Gastroesophageal sphincter (tissue), 4 donors: ENCODE results near the gene PRIM2. TPM values are rescaled to one million over a fixed set of nuclear protein-coding genes. Genes with fewer than 3 reads are reported as not detected.
"Not testable (repeated sequence)": the region's sequence is repeated elsewhere in the genome, so short reads cannot be mapped to it uniquely, and the experiment has no call there.

Experiments used
- ATAC-seq: fragments of 150-250 bp; one replicate; pipeline ENCODE4 v1.9.1; 2016; ENCODE audit warnings: mild to moderate bottlenecking, moderate library complexity
- H3K27ac ChIP-seq, 4 donors: fragments of 200-600 bp; sonication (generic) in 3 of 4; 1 replicate in 3 of 4; 2 replicates in 1 of 4; pipeline ENCODE4 v1.5.1; 2016 to 2019
- H3K27me3 ChIP-seq: fragments of 200-600 bp; sonication (generic); one replicate; pipeline ENCODE4 v1.5.1; 2019
- H3K36me3 ChIP-seq, 2 donors: fragments of 200-600 bp; sonication (generic); one replicate each; pipeline ENCODE4 v1.5.1; 2019; ENCODE audit warnings: control low read depth in 1 of 2
- H3K4me1 ChIP-seq, 3 donors: fragments of 200-600 bp; sonication (generic); 1 replicate in 2 of 3; 2 replicates in 1 of 3; pipeline ENCODE4 v1.5.1; 2016 to 2019; ENCODE audit warnings: control low read depth in 2 of 3
- H3K4me3 ChIP-seq, 2 donors: fragments of 200-600 bp; sonication (generic); one replicate each; pipeline ENCODE4 v1.5.1; 2019; ENCODE audit warnings: mild to moderate bottlenecking in 1 of 2, moderate library complexity in 1 of 2
- H3K9me3 ChIP-seq, 3 donors: fragments of 200-600 bp; sonication (generic); one replicate each; pipeline ENCODE4 v1.5.1; 2017 to 2019; ENCODE audit warnings: control low read depth in 2 of 3
- CTCF ChIP-seq, 4 experiments: fragments of 200-600 bp in 2 of 4; fragments of 450-650 bp in 2 of 4; sonication (generic) in 1 of 4; IDR thresholded peaks; one replicate each; pipeline ENCODE4 v1.5.1; 2017 to 2019; ENCODE audit warnings: antibody characterized with exemption in 4 of 4, mild to moderate bottlenecking in 2 of 4, moderate library complexity in 2 of 4
- EP300 ChIP-seq: sonication (generic); formaldehyde crosslinking; IDR thresholded peaks from one replicate; pipeline ENCODE4 v1.6.1; 2017; ENCODE audit warnings: antibody characterized with exemption, mild to moderate bottlenecking
- POLR2A ChIP-seq, 2 donors: fragments of 450-650 bp; IDR thresholded peaks; one replicate each; pipeline ENCODE4 v1.6.1; 2017; ENCODE audit warnings: antibody characterized with exemption in 2 of 2, mild to moderate bottlenecking in 2 of 2, moderate library complexity in 1 of 2
- POLR2AphosphoS5 ChIP-seq: sonication (generic); formaldehyde crosslinking; IDR thresholded peaks from one replicate; pipeline ENCODE4 v1.6.1; 2017; ENCODE audit warnings: antibody characterized with exemption
- WGBS, 2 donors: methylation state at CpG; one replicate each; pipeline ENCODE4 v1.1.5; 2018; ENCODE audit warnings: low coverage in 1 of 2; 5-methylcytosine and 5-hydroxymethylcytosine counted together
- total RNA-seq, 4 donors: library from RNA; depleted of rRNA; stranded (reverse); fragments of >200 nt; gene quantifications; one replicate each; pipeline ENCODE4 v1.1.0, GENCODE V29; 2016

PRIM2 gene
- total RNA-seq, 4 donors from 2014 or later = 8.1 to 11.2 (median 9.0) TPM

GRCh38 chr6:57365076-57365583 lies 47.7 kb downstream of the PRIM2 start:
- not testable (repeated sequence) for H3K36me3 ChIP-seq, H3K9me3 ChIP-seq, H3K27me3 ChIP-seq, H3K4me3 ChIP-seq, H3K4me1 ChIP-seq, H3K27ac ChIP-seq, ATAC-seq
- 92% methylated on average over 2 of the region's 2 CpGs; no CpG with 5 or more reads in 1 of the 2 donors for WGBS, 2 donors

- not testable (repeated sequence) for H3K27me3 ChIP-seq, H3K4me1 ChIP-seq, H3K36me3 ChIP-seq, H3K27ac ChIP-seq, ATAC-seq, H3K9me3 ChIP-seq, H3K4me3 ChIP-seq
- WGBS, 2 donors = 82 to 90% methylated on average over 1 to 3 of the region's 4 CpGs
These were observed 51.7 kb downstream of the PRIM2 start for GRCh38 chr6:57368965-57369731.

GRCh38 chr6:57371779-57372178 lies 54.3 kb downstream of the PRIM2 start:
- not testable (repeated sequence) for H3K36me3 ChIP-seq, H3K27ac ChIP-seq, ATAC-seq, H3K4me3 ChIP-seq, H3K4me1 ChIP-seq, H3K9me3 ChIP-seq, H3K27me3 ChIP-seq
- 67 to 88% methylated on average over 1 of the region's 1 CpG for WGBS, 2 donors

GRCh38 chr6:57374764-57375163 lies 57.3 kb downstream of the PRIM2 start:
- ATAC-seq, H3K36me3 ChIP-seq, H3K4me3 ChIP-seq, H3K27ac ChIP-seq, H3K4me1 ChIP-seq, H3K9me3 ChIP-seq, H3K27me3 ChIP-seq: not testable (repeated sequence)
- WGBS, 2 donors = 100% methylated on average over 1 of the region's 4 CpGs; no CpG with 5 or more reads in 1 of the 2 donors

GRCh38 chr6:57376083-57376482 lies 58.7 kb downstream of the PRIM2 start:
- ATAC-seq, H3K9me3 ChIP-seq, H3K36me3 ChIP-seq, H3K4me3 ChIP-seq, H3K4me1 ChIP-seq, H3K27me3 ChIP-seq, H3K27ac ChIP-seq: not testable (repeated sequence)
- 92 to 96% methylated on average over 2 to 3 of the region's 3 CpGs for WGBS, 2 donors

- ATAC-seq, H3K36me3 ChIP-seq, H3K4me1 ChIP-seq, H3K27me3 ChIP-seq, H3K27ac ChIP-seq, H3K9me3 ChIP-seq, H3K4me3 ChIP-seq: not testable (repeated sequence)
- 58% methylated on average over 2 of the region's 2 CpGs; no CpG with 5 or more reads in 1 of the 2 donors for WGBS, 2 donors
These were observed 71.7 kb downstream of the PRIM2 start for GRCh38 chr6:57389038-57389592.

GRCh38 chr6:57390818-57391217 lies 73.4 kb downstream of the PRIM2 start:
- not testable (repeated sequence) for H3K27ac ChIP-seq, H3K4me1 ChIP-seq, H3K9me3 ChIP-seq, H3K27me3 ChIP-seq, H3K4me3 ChIP-seq, ATAC-seq, H3K36me3 ChIP-seq
- WGBS, 2 donors = 100% methylated on average over 2 of the region's 2 CpGs

GRCh38 chr6:57392047-57392446 lies 74.6 kb downstream of the PRIM2 start:
- peaks cover 0 to 14% (median 0%) of the 10 kb centered on the region in 3 donors for H3K9me3 ChIP-seq
- not testable (repeated sequence) for H3K4me3 ChIP-seq, ATAC-seq, H3K4me1 ChIP-seq, H3K27me3 ChIP-seq, H3K27ac ChIP-seq, H3K36me3 ChIP-seq
- WGBS, 2 donors = 96 to 97% methylated on average over 3 of the region's 3 CpGs

GRCh38 chr6:57419341-57419740 lies 101.9 kb downstream of the PRIM2 start:
- ATAC-seq, H3K9me3 ChIP-seq, H3K4me1 ChIP-seq, H3K27ac ChIP-seq, H3K4me3 ChIP-seq, H3K27me3 ChIP-seq, H3K36me3 ChIP-seq: not testable (repeated sequence)

- H3K27ac ChIP-seq = no peak overlapping the region
- no peaks in the 10 kb centered on the region for H3K9me3 ChIP-seq
- H3K27me3 ChIP-seq = no peaks in the 10 kb centered on the region
- ATAC-seq = no peak
- no peak for TF ChIP-seq POLR2AphosphoS5
- TF ChIP-seq POLR2A (IDR thresholded peaks at IDR 0.05) = no peak
- no peak for TF ChIP-seq CTCF (IDR thresholded peaks at IDR 0.05)
- no peak for TF ChIP-seq EP300
- H3K4me3 ChIP-seq = no peak overlapping the region
- no peaks in the 10 kb centered on the region for H3K4me1 ChIP-seq
- no peaks in the 10 kb centered on the region for H3K36me3 ChIP-seq
These were observed 104.1 kb downstream of the PRIM2 start for GRCh38 chr6:57421503-57421902.
